Activated naive CD4-positive, alpha-beta T cell (primary cell): Measurements from ENCODE around the gene ORC5.

Experiments used
- DNase-seq, 4 experiments: peaks; one replicate each; lab custom pipeline; 2025; lab: John Stamatoyannopoulos, UW

The ORC5 gene

DNA sequence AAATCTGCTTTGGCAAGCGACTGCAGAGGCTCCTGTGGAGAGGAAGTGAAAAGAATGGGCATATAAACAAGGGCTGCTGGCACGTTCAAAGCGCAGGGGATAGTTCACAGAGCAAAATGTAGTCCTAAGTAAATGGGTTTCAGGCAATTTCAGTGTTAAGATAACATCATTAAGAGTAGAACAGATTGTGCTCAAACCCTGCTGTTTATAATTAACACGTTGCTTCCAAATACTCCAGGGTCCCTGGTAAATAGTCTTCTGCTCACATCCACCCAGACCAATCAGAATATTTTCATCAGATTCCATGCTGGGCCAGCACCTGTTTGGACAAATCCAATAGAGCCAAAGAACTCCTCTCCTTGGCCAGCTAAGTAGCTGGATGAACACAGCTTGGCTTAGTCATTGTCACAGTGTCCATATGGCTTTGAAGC, 81.4 kb downstream of the ORC5 start:
- DNase-seq = no peak

DNA sequence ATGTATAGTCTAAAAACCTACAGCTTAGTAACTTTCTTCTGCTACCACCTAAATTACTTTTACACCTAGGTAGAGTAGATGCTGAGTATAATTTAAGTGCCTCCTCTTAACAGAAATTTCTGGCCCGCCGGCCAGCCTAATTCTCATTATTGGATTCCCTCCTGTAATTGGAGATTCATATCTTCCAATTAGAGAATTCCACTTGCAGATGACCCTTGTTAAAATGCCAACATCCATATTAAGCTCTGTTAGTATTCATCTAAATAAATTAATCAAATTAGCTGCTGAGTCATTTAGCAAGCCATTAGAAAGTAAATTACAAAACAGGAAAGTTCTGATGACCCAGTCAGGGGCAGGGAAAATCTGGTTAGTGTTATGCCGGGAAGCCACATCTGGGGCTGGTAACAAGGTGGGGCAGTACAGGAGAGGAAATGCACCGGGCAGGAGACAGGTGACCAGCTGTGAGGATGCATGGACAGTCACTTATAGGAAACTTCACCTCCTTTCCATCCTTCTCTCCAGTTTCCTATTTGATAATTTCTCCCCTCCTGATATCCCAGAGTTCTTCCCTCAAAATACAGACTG, 82.8 kb downstream of the ORC5 start:
- DNase-seq = no peak

DNA sequence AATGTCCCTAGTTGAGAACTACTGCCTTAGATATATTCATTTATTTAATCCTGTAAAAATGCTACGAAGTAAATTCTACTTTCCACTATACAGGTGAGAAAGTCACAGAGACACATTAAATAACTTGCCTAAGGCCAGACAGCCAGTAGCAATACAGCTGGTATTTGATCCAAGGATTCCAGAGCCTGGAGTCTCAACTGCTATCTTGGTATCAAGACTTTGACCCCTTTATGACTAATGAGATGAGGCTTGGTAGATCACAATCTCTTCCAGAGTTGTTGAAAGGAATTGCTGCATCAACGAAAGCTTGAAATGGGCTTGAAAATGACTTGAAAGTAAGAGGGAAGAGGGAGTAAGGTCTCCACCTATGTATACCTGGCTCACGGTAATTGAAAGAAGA, 83.3 kb downstream of the ORC5 start:
- no peak for DNase-seq

DNA sequence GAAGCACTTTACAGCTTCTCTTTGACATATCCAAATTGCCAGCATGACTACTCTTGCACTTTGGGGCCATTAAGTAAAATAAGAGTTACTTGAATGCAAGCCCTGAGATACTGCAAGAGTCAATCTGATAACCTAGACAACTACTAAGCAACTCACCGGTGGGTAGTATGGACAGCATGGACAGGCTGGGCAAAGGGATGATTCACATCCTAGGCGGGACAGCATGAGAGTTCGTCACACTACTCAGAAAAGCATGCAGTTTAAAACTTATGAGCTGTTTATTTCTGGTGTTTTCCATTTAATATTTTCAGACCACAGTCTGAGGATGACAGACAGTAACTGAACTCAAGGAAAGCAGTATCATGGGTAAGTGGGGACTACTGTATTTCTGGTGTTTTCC, 84.0 kb downstream of the ORC5 start:
- DNase-seq = no peak

DNA sequence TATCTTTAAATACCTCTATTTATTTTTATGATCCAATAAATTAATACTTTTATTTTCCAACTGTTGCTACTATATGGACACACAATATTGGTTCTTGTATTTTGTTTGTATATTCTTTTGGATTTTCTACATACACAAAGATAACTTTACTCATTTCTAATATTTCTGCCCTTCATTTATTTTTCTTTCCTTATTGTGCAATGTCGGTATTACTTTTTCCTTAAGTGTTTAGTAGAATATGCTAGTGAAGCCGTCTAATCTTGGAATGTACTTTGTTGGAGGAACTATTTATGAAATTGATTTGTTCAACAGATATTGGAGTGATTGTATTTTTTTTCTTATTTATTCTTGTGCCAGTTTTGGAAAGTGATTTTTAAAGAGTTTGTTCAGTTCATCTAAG, 94.0 kb downstream of the ORC5 start:
- no peak for DNase-seq

DNA sequence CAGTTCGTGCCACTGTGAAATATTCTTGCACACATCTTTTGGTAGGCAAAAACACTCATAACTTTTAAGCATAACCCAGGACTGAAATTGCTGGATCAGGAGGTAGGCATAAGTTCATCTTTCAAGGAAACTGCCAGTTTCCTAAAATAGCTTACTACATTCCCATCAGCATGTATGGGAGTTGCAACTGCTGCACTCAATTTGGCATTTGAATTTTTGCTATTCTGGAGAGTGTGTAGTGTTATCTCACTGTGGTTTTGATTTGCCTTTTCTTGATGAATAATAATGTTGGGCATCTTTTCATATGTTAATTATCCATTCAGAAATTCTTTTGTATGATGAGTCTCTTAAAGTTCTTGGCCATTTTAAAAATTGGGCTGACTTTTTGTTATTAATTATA, 95.2 kb downstream of the ORC5 start:
- no peak for DNase-seq

DNA sequence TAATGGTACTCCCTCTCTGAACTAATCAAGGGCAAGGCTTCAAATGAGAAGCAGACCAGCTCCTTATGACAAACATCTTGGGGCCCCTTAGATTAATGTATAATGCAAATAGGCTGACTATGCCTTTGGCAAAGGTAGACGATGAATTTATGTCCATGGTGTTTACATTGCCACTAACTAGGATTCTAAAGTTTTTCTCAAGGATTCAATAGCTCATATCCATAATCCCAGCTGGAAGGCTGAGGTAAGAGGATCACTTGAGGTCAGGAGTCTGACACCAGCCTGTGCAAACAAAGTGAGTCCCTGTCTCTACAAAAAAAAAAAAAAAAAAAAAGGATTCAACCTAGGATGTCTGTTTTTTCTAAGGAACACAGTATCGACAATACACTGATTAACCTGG, 96.5 kb downstream of the ORC5 start:
- DNase-seq = no peak

DNA sequence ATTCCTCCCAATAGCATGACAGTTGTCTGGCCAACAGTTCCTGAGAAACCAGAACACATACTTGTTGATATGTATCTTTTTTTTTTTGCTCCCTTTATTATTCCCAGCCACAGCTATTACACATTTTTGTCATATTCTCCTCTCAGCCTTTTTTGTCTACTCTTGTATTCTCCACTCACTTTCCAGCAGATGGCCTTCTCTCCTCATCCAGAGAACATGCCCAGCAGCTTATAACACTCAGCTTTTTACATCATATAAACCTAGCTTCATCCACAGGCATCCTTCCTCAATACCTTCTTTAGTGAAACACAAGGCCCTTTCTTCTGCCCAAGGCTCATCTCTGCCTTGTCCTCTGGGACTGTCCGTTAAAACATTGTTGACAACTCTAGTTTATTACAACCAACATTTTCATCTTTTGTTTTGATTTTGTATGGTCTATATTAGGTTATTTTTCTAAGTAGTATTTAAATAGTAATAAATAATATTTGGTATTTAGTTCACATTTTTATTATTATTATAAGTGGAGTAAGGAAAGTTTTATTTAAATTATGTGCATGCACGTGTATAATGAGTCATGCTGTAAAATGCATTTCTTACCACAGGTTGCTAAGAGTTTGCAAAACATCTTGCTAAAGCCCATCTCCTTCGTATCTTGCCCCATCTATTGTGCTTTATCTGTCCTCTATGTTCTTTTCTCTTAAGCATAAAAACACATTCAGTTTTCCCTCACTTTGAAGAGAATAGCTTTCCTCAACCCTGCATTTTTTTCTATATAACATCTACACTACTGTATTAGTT, 101.5 kb downstream of the ORC5 start:
- DNase-seq = no peak

DNA sequence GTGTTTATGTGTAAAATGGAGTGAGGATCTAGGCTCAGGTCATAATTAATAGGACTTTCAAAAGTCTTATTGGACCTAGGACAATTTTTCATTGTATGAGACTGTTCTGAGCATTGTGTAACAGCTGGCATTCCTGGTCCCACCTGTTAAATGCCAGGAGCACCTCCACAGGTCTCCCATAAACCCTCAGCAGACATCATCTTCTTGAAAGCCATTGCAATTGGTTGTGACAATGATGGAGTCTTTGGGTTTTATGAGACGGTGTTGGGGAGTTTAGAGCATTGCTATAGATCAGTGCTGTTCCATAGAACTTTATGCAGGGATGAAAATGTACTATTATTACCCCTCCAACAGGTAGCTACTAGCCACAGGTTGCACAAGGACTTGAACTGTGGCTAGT, 108.9 kb downstream of the ORC5 start:
- no peak for DNase-seq

DNA sequence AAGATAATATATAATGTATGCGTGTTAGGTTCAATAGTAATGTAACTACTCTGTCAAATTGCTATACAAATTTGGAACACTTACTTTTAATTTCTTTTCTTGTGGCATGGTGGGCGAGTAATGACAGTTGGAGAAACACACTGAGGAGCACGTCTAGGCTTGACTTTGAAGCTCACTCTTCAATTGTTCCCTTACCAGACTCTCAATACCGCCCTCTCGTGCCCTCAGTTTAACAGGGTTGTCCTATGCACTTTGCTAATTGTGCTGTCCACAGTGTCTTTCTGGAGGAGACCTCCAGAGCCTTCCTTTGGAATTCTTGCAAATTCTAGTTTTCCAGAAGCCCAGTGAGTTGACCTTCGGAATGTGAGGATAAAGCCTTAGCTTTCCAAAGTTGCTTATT, 111.1 kb downstream of the ORC5 start:
- no peak for DNase-seq

DNA sequence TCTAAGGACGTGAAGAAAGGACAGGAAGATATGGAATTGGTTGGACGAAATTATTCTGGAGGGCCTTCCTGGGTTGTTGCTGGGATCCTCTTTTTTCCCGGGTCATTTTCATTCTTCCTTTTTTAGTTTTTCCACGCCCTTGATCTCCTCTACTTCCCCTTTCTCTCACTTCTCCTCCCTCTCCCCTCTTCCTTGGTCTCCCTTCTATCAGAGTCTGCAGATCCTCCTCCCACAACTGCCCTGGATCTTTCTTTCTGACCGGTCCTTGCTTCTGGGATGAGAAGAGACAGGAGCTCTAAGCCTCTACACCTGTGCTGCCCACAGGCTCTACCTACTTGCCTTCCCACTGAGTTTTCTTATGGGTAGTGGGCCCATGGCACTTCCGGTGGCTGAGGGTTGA, 114.7 kb downstream of the ORC5 start:
- DNase-seq = no peak

DNA sequence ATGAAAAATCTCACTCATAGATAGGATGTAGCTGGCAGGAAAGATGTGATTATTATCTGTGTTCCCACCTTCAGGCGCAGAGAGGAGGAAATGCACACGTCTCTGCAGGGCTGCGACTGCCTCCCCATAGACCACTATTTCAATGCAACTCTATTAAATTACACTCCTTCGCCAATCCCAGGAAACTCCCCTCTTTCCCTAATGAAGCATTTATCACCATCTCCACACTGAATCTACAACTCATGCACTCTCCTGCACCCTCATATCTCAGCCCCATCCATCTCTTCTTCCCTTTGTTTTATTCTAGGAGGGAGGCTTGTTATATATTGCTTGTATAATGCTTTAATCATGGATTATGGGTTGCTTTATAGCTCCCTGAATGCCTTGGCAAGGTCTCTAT, 116.6 kb downstream of the ORC5 start:
- DNase-seq = no peak

DNA sequence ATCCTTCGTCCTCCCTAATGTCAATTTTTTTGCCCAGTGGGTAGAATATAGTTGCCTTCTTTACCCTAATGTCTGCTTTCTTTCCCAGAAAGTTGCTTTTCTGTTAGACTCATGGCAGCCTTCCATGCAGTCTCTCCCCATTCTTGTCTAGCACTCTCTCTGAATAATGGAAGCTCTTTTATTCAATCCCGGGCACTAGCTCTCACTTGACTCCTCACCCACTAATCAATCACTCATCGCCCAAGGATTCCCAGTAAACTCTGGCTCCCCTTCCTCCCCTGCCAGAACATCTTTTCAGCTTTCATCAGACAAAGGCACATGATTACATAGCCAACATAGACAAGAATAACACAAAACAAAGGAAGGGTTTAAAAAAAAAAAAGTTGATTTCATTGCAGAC, 118.2 kb downstream of the ORC5 start:
- DNase-seq = no peak

DNA sequence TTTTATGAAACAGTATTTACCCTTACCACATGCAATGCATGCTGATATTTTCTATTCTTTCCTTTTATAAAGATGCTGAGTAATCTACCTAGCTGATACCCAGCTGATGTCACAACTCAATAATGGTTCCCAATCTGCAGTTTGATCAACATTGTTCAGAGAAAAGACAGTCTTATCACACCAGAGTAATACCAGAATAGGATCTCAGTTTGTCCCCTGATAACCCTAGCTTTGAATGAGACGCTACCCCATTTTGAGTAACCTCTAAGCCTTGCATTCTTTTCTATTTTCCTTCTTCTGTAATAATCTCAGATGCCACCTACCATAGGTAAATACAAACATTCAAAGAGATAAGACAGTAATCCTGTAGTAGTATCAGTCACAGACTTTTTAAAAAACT, 118.8 kb downstream of the ORC5 start:
- DNase-seq = no peak
